ENCODE measurements around the gene TULP1. TPM values are rescaled to one million over a fixed set of nuclear protein-coding genes. Genes with fewer than 3 reads are reported as not detected.

The TULP1 gene
- total RNA-seq, 2 donors from 2014 or later, result not detected

GRCh38 chr6:35469751-35470662, 42.7 kb downstream of the TULP1 start:
- DNase-seq (ENCODE audit: low spot score) (no peak), ATAC-seq (no peak)
- H3K27ac Mint-ChIP-seq, result peak overlapping the region; percentile 91 to 95
- no peaks in the 10 kb centered on the region for H3K27me3 Mint-ChIP-seq
- peaks cover 25 to 32% of the 10 kb centered on the region in 2 donors for H3K4me1 Mint-ChIP-seq (ENCODE audit: low read depth in 2 of 2)
- no peaks in the 10 kb centered on the region for H3K9me3 Mint-ChIP-seq
- H3K36me3 Mint-ChIP-seq, result peaks cover 25% of the 10 kb centered on the region
- H3K4me3 Mint-ChIP-seq, result peak overlapping the region; percentile 96

- peak in 1 of 2 donors; percentile 1 for ATAC-seq
- Mint-ChIP-seq H3K27me3 (no peaks in the 10 kb centered on the region), H3K4me3 (peak overlapping the region; percentile 96)
Measured at GRCh38 chr6:35468980-35469750, 43.5 kb downstream of the TULP1 start.

GRCh38 chr6:35468181-35468979, 44.3 kb downstream of the TULP1 start, which contains the start of gene RPL10A:
Gene RPL10A, plus strand, starts transcription at chr6:35468401. Its CDS starts 34 bp downstream, at chr6:35468435.
- peaks cover 25% of the 10 kb centered on the region for H3K36me3 Mint-ChIP-seq
- H3K4me3 Mint-ChIP-seq, result peak within 1 kb of the TSS; percentile 96
- H3K4me1 Mint-ChIP-seq (ENCODE audit: low read depth in 2 of 2), result peaks cover 25 to 32% of the 10 kb centered on the region in 2 donors
- ATAC-seq (peak; percentile 96), DNase-seq (ENCODE audit: low spot score) (peak; percentile 96)
- H3K27ac Mint-ChIP-seq, result peak within 1 kb of the TSS; percentile 91 to 95
- no peaks in the 10 kb centered on the region for H3K27me3 Mint-ChIP-seq
- H3K9me3 Mint-ChIP-seq, result no peaks in the 10 kb centered on the region

More at GRCh38 chr6:35468980-35469750, 43.5 kb downstream of the TULP1 start:
- Mint-ChIP-seq H3K9me3 (no peaks in the 10 kb centered on the region), H3K4me1 (ENCODE audit: low read depth in 2 of 2) (peaks cover 25 to 32% of the 10 kb centered on the region in 2 donors), H3K36me3 (peaks cover 25% of the 10 kb centered on the region), H3K27ac (peak overlapping the region; percentile 91 to 95)
- DNase-seq (ENCODE audit: low spot score), result no peak

- no peak overlapping the region for H3K4me3 Mint-ChIP-seq
- DNase-seq (ENCODE audit: low spot score) (no peak), ATAC-seq (no peak)
- no peaks in the 10 kb centered on the region for H3K27me3 Mint-ChIP-seq
- H3K9me3 Mint-ChIP-seq, result no peaks in the 10 kb centered on the region
- no peak overlapping the region for H3K27ac Mint-ChIP-seq
- H3K36me3 Mint-ChIP-seq, result peaks cover 16% of the 10 kb centered on the region
- peaks cover 22 to 24% of the 10 kb centered on the region in 2 donors for H3K4me1 Mint-ChIP-seq (ENCODE audit: low read depth in 2 of 2)
Measured at GRCh38 chr6:35465646-35466045, 47.0 kb downstream of the TULP1 start.

GRCh38 chr6:35463292-35463691, 49.4 kb downstream of the TULP1 start:
- H3K9me3 Mint-ChIP-seq, result no peaks in the 10 kb centered on the region
- peaks cover 5% of the 10 kb centered on the region for H3K36me3 Mint-ChIP-seq
- H3K27me3 Mint-ChIP-seq, result no peaks in the 10 kb centered on the region
- no peak overlapping the region for H3K27ac Mint-ChIP-seq
- peaks cover 8 to 9% of the 10 kb centered on the region in 2 donors for H3K4me1 Mint-ChIP-seq (ENCODE audit: low read depth in 2 of 2)
- DNase-seq (ENCODE audit: low spot score) (no peak), ATAC-seq (no peak)
- no peak overlapping the region for H3K4me3 Mint-ChIP-seq

GRCh38 chr6:35461270-35461669, 51.4 kb downstream of the TULP1 start:
- H3K4me1 Mint-ChIP-seq (ENCODE audit: low read depth in 2 of 2), result no peaks in the 10 kb centered on the region
- DNase-seq (ENCODE audit: low spot score), result no peak
- no peaks in the 10 kb centered on the region for H3K27me3 Mint-ChIP-seq
- ATAC-seq, result no peak
- no peak overlapping the region for H3K27ac Mint-ChIP-seq
- no peak overlapping the region for H3K4me3 Mint-ChIP-seq
- no peaks in the 10 kb centered on the region for H3K9me3 Mint-ChIP-seq
- peaks cover 5% of the 10 kb centered on the region for H3K36me3 Mint-ChIP-seq

- Mint-ChIP-seq H3K9me3 (no peaks in the 10 kb centered on the region), H3K4me1 (ENCODE audit: low read depth in 2 of 2) (peaks cover 3 to 20% of the 10 kb centered on the region in 2 donors), H3K27me3 (no peaks in the 10 kb centered on the region), H3K27ac (no peak overlapping the region), H3K36me3 (peaks cover 5% of the 10 kb centered on the region), H3K4me3 (no peak overlapping the region)
- ATAC-seq (no peak), DNase-seq (ENCODE audit: low spot score) (no peak)
Measured at GRCh38 chr6:35457907-35458306, 54.8 kb downstream of the TULP1 start.

GRCh38 chr6:35454391-35455110, 58.1 kb downstream of the TULP1 start:
- ATAC-seq (no peak), DNase-seq (ENCODE audit: low spot score) (no peak)
- H3K9me3 Mint-ChIP-seq, result no peaks in the 10 kb centered on the region
- no peak overlapping the region for H3K27ac Mint-ChIP-seq
- peaks cover 5% of the 10 kb centered on the region for H3K36me3 Mint-ChIP-seq
- peaks cover 12 to 30% of the 10 kb centered on the region in 2 donors for H3K4me1 Mint-ChIP-seq (ENCODE audit: low read depth in 2 of 2)
- no peaks in the 10 kb centered on the region for H3K27me3 Mint-ChIP-seq
- H3K4me3 Mint-ChIP-seq, result peak overlapping the region; percentile 88

GRCh38 chr6:35453236-35453635, 59.5 kb downstream of the TULP1 start:
- H3K4me3 Mint-ChIP-seq, result peak overlapping the region; percentile 88
- no peak for DNase-seq (ENCODE audit: low spot score)
- H3K27me3 Mint-ChIP-seq, result no peaks in the 10 kb centered on the region
- H3K36me3 Mint-ChIP-seq, result no peaks in the 10 kb centered on the region
- H3K9me3 Mint-ChIP-seq, result no peaks in the 10 kb centered on the region
- peak overlapping the region; percentile 28 to 64 for H3K27ac Mint-ChIP-seq
- peaks cover 16 to 30% of the 10 kb centered on the region in 2 donors for H3K4me1 Mint-ChIP-seq (ENCODE audit: low read depth in 2 of 2)
- ATAC-seq, result no peak

- H3K9me3 Mint-ChIP-seq, result no peaks in the 10 kb centered on the region
- H3K36me3 Mint-ChIP-seq, result no peaks in the 10 kb centered on the region
- peak within 1 kb of the TSS; percentile 28 to 76 for H3K27ac Mint-ChIP-seq
- H3K4me3 Mint-ChIP-seq, result peak within 1 kb of the TSS; percentile 88
- H3K4me1 Mint-ChIP-seq (ENCODE audit: low read depth in 2 of 2), result peaks cover 16 to 30% of the 10 kb centered on the region in 2 donors
- no peaks in the 10 kb centered on the region for H3K27me3 Mint-ChIP-seq
- ATAC-seq, result peak; percentile 97 to 98
- DNase-seq (ENCODE audit: low spot score), result peak; percentile 97
Measured at GRCh38 chr6:35452183-35453090, 60.3 kb downstream of the TULP1 start, which contains the start of gene FANCE. Gene FANCE, plus strand, starts transcription at chr6:35452338. Its CDS starts 208 bp downstream, at chr6:35452546.

- ATAC-seq, result no peak
- Mint-ChIP-seq H3K27me3 (no peaks in the 10 kb centered on the region), H3K4me3 (peak overlapping the region; percentile 82), H3K9me3 (no peaks in the 10 kb centered on the region), H3K27ac (peak overlapping the region; percentile 7 to 76), H3K36me3 (no peaks in the 10 kb centered on the region), H3K4me1 (ENCODE audit: low read depth in 2 of 2) (peaks cover 16 to 30% of the 10 kb centered on the region in 2 donors)
- DNase-seq (ENCODE audit: low spot score), result no peak
Measured at GRCh38 chr6:35451354-35452182, 61.1 kb downstream of the TULP1 start.
